GM19238 (cell line): ENCODE measurements around the gene EID1.
"Not testable (repeated sequence)": the region's sequence is repeated elsewhere in the genome, so short reads cannot be mapped to it uniquely, and the experiment has no call there.

Experiments used
- DNase-seq: peaks from one replicate; pipeline ENCODE4 v3.0.0; 2011; ENCODE audit warnings: low spot score; ENCODE audit not compliant: insufficient read length

EID1 gene

DNA sequence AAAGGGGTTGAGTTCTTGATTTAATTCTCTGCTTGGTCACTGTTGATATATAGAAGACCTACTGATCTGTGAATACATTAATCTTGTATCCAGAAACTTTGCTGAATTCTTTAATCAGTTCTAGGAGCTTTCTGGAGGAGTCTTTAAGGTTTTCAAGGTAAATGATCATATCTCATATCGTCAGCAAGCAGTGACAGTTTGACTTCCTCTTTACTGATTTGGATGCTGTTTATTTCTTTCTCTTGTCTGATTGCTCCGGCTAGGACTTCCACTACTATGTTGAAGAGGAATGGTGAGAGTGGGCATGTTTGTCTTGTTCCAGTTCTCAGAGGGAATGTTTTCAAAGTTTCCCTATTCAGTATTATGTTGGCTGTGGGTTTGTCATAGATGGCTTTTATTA is 31.4 kb downstream of the EID1 start:
- DNase-seq: not testable (repeated sequence)

DNA sequence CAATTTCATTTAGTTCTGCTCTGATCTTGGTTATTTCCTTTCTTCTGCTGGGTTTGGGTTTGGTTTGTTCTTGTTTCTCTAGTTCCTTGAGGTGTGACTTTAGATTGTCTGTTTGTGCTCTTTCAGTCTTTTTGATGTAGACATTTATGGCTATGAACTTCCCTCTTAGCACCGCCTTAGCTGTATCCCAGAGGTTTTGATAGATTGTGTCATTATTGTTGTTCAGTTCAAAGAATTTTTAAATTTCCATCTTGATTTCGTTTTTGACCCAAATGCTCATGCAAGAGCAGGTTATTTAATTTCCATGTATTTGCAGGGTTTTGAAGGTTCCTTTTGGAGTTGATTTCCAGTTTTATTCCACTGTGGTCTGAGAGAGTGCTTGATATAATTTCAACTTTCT is 32.6 kb downstream of the EID1 start:
- not testable (repeated sequence) for DNase-seq

DNA sequence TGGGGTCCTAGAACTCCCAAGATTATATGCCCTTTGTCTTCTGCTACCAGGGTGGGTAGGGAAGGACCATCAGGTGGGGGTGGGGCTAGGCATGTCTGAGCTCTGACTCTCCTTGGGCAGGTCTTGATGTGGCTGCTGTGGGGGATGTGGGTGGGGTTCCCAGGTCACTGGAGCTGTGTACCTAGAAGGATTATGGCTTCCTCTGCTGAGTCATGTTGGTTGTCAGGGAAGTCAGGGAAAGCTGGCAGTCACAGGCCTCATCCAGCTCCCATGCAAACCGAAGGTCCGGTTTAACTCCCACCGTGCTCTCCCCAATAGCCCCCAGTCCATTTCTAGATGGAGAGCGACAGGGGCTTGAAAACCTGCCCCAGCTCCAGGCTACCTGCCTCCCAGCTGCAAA is 35.2 kb downstream of the EID1 start:
- no peak for DNase-seq

- no peak for DNase-seq
These were observed 36.8 kb downstream of the EID1 start for GRCh38 chr15:48914717-48915116.

DNA sequence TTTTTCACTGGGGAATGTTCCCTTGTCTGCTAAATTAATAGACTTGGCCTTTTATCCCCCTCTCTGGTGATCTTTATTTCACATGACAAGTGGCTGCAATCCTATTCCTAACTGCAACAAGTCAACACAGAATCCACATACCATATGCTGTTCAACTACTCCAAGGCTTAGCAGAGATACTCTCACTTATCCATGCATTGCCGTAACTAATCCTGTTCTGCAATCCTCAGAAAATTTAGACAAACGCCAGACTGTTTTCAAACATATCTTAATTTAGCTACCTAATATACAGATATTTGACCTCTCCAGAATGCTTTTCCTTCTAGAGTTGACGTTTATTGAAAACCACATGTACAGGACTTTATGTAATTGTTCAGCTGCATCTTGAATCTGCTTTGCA is 37.9 kb downstream of the EID1 start:
- DNase-seq: no peak

DNA sequence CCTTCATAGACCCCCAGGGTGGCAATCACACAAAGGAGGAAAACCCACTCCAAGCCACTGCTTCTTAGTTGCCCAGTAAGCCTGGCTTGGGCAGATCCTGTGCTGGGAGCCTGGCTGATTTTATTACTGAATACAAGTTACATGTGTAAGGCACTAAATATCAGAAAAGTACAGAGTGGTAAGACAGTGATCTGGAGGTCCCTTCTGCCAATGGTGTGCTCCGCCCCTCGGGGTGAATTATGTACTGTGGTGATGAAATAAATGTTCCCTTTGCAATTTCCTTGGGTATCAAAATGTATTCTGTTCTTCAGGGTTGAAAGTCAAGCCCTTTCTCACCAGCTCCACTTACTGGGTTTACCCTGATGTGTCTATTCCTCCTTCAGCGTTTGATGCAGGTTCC is 38.8 kb downstream of the EID1 start:
- DNase-seq: no peak

DNA sequence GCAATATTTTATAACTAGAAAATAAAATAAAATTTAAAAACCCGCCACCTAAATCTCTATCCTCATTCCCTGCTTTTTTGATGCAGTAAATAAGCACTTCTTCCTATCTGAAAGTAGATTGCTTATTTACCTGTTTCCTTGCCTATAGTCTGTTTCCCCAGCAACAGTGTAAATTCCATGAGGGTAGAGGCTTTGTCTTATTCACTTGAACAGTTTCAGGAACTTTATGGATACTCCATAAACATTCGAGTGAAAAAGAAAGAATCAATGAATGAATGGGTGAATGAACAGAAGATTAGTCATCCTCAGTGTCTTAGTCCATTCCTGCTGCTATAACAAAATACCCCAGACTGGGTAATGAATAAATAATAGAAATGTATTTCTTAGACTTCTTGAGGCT is 44.1 kb downstream of the EID1 start:
- no peak for DNase-seq

GRCh38 chr15:48924528-48925393 is 46.8 kb downstream of the EID1 start:
- DNase-seq: no peak

DNA sequence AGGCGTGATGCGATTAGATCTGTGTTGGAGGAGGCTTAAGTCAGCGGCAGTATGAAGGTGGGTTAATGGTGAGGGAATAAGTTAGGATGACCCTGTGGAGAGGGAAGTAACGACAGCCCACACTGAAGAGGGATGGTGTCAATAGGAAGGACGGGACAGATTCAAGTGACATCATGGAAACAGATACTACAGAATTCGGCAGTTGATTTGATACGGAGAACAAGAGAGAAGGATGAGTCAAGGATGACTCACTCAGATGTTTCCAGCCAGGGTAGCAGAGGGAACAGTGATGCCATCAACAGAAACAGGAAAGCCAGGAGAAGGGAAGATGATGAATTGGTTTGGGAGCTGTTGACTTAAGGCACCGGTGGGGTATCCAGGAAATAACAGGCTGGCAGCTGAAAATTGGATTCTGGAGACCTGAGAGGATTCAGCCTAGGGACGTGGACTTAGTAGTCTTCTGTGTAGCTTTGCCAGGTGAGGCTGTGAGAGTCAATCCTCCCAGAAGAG is 47.8 kb downstream of the EID1 start:
- DNase-seq: no peak

GRCh38 chr15:48928877-48929538 is 51.1 kb downstream of the EID1 start:
- DNase-seq: no peak

- no peak for DNase-seq
These were observed 51.7 kb downstream of the EID1 start for GRCh38 chr15:48929661-48930060.
